Superior temporal gyrus (tissue), 1 donor: ENCODE data around the gene LDLRAD4.

Source experiments
- DNase-seq: peaks from one replicate; pipeline ENCODE4 v3.0.0-alpha.2; 2016; ENCODE audit errors: extremely low spot score

LDLRAD4 gene

GRCh38 chr18:13265008-13265910 lies 46.7 kb downstream of the LDLRAD4 start:
- DNase-seq, result no peak

- DNase-seq, result no peak
Measured at GRCh38 chr18:13265911-13266217, 47.3 kb downstream of the LDLRAD4 start.

GRCh38 chr18:13266218-13267100 lies 47.9 kb downstream of the LDLRAD4 start:
- DNase-seq, result no peak

GRCh38 chr18:13267431-13267873 lies 48.9 kb downstream of the LDLRAD4 start:
- no peak for DNase-seq

- no peak for DNase-seq
Measured at GRCh38 chr18:13268158-13269012, 49.8 kb downstream of the LDLRAD4 start.

- DNase-seq, result no peak
Measured at GRCh38 chr18:13269013-13269280, 50.4 kb downstream of the LDLRAD4 start.

- peak; percentile 68 for DNase-seq
Measured at GRCh38 chr18:13269521-13270011, 51.0 kb downstream of the LDLRAD4 start.

GRCh38 chr18:13270279-13270855 lies 51.8 kb downstream of the LDLRAD4 start:
- DNase-seq, result no peak

GRCh38 chr18:13271302-13271911 lies 52.8 kb downstream of the LDLRAD4 start:
- DNase-seq, result no peak

- no peak for DNase-seq
Measured at GRCh38 chr18:13272416-13272815, 53.9 kb downstream of the LDLRAD4 start.

GRCh38 chr18:13273800-13274199 lies 55.2 kb downstream of the LDLRAD4 start:
- DNase-seq, result no peak

- DNase-seq, result no peak
Measured at GRCh38 chr18:13275075-13275474, 56.5 kb downstream of the LDLRAD4 start.

GRCh38 chr18:13276530-13277520 lies 58.3 kb downstream of the LDLRAD4 start:
- no peak for DNase-seq

GRCh38 chr18:13278062-13278630 lies 59.6 kb downstream of the LDLRAD4 start:
- no peak for DNase-seq

- DNase-seq, result peak; percentile 61
Measured at GRCh38 chr18:13279181-13280069, 60.9 kb downstream of the LDLRAD4 start.

GRCh38 chr18:13280070-13280795 lies 61.7 kb downstream of the LDLRAD4 start:
- no peak for DNase-seq

GRCh38 chr18:13281406-13281805 lies 62.8 kb downstream of the LDLRAD4 start:
- DNase-seq, result no peak

GRCh38 chr18:13283746-13284145 lies 65.2 kb downstream of the LDLRAD4 start:
- no peak for DNase-seq
